Keratinocyte (primary cell): ENCODE data around the gene GOLPH3L.

ENCODE experiments used
- EZH2 ChIP-seq: IDR thresholded peaks from one replicate; pipeline ENCODE4 v1.6.1; 2012; ENCODE audit warnings: inconsistent platforms, mild to moderate bottlenecking, low read length, moderate library complexity
- TF ChIP-seq, protein P1 (sequence below), 3 experiments: IDR thresholded peaks in 1 of 3; conservative IDR thresholded peaks in 1 of 3; optimal IDR thresholded peaks in 1 of 3; 2 replicates in 2 of 3; 3 replicates in 1 of 3; pipeline versions ENCODE3 to v1.5.1; 2011; ENCODE audit warnings: low read length in 3 of 3, mild to moderate bottlenecking in 3 of 3, moderate library complexity in 2 of 3, control low read depth in 1 of 3, inconsistent platforms in 1 of 3; ENCODE audit not compliant: insufficient read depth in 2 of 3; ENCODE audit errors: extremely low read depth in 1 of 3

DNA sequence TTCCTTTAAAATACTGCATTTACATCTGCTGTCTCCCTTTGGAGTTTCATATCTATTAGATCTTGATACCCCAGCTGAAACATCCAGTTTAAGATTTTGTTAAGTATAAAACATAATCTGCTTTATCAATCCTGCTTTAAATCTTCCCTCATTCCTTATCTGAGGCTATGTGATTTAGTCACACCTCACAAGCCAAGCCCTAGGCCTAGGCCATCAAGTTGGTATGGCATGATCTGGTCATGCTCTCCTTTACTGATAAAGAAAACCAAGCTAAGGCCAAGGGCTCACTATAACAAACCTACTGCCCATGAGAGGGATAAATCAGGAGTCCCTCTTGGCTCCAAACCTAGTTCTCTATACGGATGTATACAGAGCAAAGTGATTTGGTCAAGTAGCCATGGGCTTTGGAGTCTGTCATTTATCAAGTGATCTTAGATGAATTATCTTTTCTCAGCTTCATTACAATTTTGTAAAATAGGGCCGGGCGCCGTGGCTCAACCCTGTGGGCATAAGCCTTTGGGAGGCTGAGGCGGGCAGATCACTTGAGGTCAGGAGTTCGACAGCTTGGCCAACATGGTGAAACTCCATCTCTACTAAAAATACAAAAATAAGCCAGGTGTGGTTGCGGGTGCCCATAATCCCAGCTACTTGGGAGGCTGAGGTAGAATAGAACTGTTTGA lies 90.4 kb downstream of the GOLPH3L start:
- TF ChIP-seq EZH2: no peak
- TF ChIP-seq, protein P1, sequence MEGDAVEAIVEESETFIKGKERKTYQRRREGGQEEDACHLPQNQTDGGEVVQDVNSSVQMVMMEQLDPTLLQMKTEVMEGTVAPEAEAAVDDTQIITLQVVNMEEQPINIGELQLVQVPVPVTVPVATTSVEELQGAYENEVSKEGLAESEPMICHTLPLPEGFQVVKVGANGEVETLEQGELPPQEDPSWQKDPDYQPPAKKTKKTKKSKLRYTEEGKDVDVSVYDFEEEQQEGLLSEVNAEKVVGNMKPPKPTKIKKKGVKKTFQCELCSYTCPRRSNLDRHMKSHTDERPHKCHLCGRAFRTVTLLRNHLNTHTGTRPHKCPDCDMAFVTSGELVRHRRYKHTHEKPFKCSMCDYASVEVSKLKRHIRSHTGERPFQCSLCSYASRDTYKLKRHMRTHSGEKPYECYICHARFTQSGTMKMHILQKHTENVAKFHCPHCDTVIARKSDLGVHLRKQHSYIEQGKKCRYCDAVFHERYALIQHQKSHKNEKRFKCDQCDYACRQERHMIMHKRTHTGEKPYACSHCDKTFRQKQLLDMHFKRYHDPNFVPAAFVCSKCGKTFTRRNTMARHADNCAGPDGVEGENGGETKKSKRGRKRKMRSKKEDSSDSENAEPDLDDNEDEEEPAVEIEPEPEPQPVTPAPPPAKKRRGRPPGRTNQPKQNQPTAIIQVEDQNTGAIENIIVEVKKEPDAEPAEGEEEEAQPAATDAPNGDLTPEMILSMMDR (optimal IDR thresholded peaks at IDR 0.05 in 1 of 3, IDR thresholded peaks at IDR 0.05 in 1 of 3, conservative IDR thresholded peaks at IDR 0.05 in 1 of 3; ENCODE audit: extremely low read depth in 1 of 3, insufficient read depth in 2 of 3, low read length in 3 of 3): no peak
